GM12864 (cell line): Measurements from ENCODE around the gene CMTM1.

Source experiments
- DNase-seq: peaks from one replicate; pipeline ENCODE4 v3.0.0-alpha.2; 2011; ENCODE audit warnings: low read depth
- H3K4me3 ChIP-seq: 2 replicates; pipeline ENCODE4 v1.5.1; 2011; ENCODE audit warnings: mild to moderate bottlenecking, low read depth, low read length, control low read depth
- CTCF ChIP-seq: IDR thresholded peaks from 2 replicates; pipeline ENCODE4 v1.5.1; 2011; ENCODE audit warnings: low read depth, mild to moderate bottlenecking, moderate library complexity, low read length, control low read depth, inconsistent platforms; ENCODE audit errors: missing control alignments

The CMTM1 gene

GRCh38 chr16:66601471-66601870, 35.2 kb downstream of the CMTM1 start:
- TF ChIP-seq CTCF = no peak
- H3K4me3 ChIP-seq = no peak overlapping the region

GRCh38 chr16:66603537-66604375, 37.5 kb downstream of the CMTM1 start:
- DNase-seq = no peak
- peak overlapping the region; percentile 38 for H3K4me3 ChIP-seq
- TF ChIP-seq CTCF = no peak

More at GRCh38 chr16:66601471-66601870, 35.2 kb downstream of the CMTM1 start:
- no peak for DNase-seq

- DNase-seq = no peak
- peak; percentile 60 for TF ChIP-seq CTCF
- peak within 1 kb of the TSS; percentile 58 for H3K4me3 ChIP-seq
These were observed 38.3 kb downstream of the CMTM1 start, which contains the start of gene CMTM3 for GRCh38 chr16:66604376-66605176. CMTM3 (plus strand) TSS chr16:66604704; CDS start chr16:66604806, 102 bp downstream.

GRCh38 chr16:66605177-66605978, 39.1 kb downstream of the CMTM1 start:
- no peak for DNase-seq
- peak overlapping the region; percentile 58 for H3K4me3 ChIP-seq
- no peak for TF ChIP-seq CTCF

GRCh38 chr16:66605979-66606751, 39.9 kb downstream of the CMTM1 start:
- peak overlapping the region; percentile 58 for H3K4me3 ChIP-seq
- TF ChIP-seq CTCF = no peak
- no peak for DNase-seq
